CMK (cell line): ENCODE results near the gene TCF4.

Experiments used
- DNase-seq: peaks from one replicate; pipeline ENCODE4 v3.0.0-alpha.2; 2010; ENCODE audit warnings: low read depth

The TCF4 gene

DNA sequence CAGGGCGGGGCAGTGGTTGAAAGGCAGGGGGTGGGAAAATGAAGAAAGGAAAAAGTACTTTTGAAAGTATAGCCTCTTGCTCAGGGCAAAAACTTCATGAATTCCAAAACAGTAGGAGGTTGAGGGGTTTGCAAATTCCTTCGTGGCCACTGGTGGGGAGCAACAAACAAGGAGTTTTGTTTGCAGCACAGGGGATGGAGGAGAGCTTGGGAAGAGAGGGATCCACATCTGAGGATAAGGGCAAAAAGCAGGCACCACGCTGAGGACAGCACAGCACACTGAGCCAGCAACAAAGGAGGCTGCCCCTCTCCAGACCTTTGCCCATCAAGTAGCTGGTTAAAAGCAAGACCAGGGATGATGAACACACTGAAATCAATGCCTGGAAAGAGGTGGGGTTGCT is 148.9 kb downstream of the TCF4 start:
- no peak for DNase-seq

DNA sequence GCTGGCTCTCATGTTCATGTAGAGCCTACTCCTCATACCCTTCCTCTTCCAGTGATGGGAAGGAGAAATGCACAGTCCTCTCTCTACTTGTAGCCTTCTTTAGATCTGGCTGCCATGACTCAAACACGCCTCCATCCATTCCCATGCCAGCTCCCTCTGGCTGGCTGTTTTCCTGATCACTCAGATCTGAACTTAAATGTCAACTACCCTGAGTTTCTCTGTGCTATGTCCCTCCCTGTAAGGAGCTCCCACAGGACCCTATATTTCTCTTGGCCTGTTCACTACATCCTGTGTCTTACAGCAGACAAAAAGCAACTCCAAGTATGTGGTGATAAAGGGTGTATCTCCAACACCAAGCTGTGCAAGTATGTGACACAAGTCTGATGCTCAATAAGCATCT is 152.4 kb downstream of the TCF4 start:
- no peak for DNase-seq

DNA sequence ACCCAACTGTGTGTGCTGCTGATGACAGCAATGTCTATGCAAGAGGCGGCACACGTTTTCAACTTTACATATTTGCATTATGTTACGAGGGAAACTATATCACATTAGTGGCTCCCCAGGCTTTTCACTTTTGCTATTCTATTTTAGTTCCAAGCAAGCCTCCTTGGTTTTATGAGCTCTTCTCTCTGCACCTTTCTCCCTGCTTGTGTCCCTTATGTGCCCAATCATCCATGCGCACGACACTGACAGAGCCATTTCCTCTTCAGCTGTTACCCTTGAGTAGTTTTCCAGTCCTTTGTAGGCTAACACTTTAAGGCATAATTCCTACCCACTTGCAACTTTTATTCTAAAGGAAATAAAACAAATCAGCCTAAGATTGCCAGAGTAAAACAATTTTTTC is 154.3 kb downstream of the TCF4 start:
- DNase-seq, result no peak

DNA sequence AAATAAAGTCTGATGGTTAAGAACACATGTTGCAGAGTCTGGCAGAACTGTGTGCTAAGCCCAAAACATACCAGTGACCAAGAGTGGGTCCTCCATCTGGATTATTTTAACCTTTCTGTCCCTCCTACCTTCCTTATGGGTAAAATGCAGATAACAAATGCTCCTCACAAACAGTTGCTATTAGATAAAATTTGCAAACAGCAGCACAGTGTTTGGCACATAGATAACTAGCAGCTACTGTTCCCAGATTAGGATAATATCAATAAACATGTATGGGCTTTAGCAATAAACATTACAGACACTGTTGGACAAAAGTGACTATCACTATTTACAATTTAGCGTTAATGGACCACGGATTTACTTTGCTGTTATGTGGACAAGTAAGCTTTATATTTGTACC is 154.9 kb downstream of the TCF4 start:
- DNase-seq, result no peak

DNA sequence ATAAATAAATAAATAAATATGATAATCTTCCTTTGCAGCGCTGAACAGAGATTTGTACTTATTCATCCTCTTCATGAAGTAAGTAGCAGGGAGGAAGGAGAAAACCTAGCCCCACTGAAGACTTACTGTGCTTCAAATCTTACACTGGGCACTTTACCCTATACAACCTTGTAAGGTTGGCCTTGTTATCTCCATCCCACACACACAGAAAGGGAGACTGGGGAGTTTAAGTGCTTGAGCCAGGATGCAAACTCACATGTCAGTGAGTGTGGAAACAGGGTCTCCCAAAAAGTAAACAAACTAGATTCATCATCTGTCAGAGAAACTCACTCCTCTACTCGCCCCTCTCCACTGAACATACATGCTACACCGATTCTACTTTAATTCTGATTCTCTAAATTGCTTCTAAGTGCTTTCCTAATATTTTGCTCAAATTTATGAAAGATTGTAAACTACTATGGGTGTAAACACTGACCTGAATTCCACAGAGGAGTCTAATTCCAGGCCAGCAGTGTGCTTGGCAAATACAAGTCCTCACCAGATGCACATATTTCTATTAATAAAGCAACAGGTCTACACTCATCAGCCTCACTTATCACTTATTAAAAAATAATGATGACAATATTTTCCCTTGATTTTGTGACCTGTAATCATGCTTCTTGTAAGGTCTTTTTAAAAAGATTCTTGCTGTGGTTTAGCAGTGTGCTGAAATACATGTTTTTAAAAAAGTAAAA is 155.5 kb downstream of the TCF4 start:
- no peak for DNase-seq

DNA sequence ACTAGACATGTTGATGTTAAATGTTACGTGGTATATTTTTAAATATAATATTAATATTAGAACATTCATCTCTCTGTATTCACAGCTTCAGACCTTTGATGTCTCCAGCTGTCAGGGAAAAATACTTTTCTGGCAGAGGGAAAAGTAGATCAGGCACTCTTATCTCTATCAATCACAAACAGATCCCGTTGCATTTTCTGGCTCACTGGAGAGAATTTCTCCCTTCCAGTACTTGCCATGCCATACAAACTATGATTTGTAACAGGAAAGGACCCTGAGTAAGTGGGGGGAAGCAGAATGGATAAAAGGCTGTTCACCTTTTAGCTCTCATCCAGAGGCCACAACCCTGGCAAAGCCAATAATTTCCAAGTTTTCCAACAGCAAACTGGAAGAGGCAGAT is 158.0 kb downstream of the TCF4 start:
- DNase-seq, result no peak

DNA sequence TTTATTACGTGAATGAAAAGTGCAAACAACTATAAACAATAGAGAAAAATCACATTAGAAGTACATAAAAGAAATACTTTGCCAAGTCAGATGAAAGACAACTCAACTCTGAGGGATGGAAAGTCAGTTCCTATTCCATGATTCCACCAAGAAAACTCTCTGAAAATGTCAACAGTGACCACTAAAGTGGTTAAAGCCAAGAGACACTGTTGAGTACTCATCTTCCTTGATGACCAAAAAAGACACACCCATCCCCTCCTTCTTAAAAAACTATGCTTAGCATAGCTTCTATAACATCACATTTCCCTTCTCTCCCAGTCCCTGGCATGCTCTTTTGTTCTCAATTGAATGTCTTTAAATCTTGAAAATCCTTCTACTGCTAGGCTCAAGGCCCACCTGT is 160.0 kb downstream of the TCF4 start:
- no peak for DNase-seq

DNA sequence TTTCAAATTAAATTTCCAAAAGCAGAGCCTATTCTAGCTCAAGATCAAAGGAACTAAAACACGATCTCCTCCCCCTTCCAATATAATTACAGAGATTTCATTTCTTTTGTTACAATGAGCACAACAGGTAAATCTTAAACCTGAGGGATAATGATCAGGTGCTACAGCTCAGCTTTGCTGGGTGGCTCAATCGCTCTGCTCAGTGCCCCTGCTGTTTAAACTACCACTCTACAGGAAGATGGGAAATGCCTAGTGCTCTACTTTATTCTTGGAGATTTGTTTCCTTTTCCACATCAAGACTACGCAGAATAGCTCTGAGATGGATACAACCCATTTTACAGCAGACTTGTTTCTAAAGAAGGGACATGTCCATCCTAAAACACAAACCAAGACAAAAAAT is 162.3 kb downstream of the TCF4 start:
- DNase-seq, result no peak

DNA sequence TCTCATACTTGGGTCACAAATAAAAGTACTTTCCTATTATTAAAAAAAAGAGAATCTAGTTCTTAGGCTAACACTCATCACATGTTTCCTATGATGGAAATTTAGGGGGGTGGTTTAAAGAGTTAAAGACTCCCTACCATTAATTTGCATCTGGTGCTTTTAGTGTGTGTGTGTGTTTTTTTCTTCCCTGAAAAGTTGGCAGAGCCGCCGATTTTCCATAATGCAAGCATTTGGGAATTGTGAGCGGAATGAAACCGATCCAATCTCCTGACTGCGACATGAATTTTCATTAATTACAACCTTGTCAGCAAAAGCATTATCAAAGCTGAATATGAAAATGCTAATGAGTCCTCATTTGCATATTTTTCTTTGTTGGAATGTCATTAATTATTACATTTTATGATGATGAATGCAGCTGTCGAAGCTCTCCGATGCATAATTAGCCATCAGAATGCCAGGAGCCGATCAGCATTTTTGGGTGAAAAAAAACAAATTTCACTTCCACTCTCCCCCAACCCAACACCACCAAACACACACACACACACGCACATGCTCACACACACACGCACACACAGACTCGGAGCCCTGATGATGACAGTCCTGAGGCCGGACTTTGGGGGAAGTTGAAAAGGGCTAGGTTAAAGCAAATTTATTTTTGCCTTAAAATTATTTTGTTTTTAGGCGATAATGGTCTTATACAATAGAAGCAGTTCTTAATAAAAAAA is 165.4 kb downstream of the TCF4 start:
- DNase-seq, result no peak

DNA sequence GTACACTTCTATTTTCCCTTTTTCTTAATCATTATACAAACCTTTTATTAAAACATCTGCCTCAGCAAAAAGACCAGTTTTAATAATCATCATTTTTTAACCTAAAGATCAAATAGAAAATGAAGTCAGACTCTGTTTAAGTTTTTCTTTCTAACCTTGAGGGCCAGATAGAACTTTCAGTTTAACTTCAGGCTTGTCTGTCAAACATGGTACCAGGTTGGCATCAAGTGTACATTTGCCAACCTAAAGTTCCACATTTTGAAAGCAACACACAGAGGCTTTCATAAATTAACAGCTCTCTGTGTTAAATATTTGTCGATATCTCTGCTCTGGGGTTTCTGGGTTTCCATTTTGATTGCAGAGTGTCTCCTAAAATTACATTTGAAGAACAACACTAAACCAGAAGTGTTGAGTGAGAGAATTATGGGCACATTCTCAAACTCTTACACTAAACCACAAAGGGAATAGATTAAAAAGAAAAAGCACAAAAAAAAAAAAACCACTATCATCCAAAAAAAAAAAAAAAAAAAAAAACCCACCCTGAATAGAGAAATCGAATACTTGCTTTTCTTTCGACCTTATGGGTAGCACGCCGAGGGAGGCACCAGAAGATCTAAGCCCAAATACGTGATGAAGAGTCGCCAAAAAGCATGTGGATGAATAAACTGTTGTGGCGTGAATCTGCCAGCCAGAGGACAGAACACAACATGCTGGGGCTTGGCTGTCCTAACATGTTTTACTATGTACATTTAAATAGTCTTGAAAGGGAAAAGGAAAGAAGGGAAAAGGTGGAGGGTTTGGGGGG is 166.2 kb downstream of the TCF4 start:
- DNase-seq, result no peak

DNA sequence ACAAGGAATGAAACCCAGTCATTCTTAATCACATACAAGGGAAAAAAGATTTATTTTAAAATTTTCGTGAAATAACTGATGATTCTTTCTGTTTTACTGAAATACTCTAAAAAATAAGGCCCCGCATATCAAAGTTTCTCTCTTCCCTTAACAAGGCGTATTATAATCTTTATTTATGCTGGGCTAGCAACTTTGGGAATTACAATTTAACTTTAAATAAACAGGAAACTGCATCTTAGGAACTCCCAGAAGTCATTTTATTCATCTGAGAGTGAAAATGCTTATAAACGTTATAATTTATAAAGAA is 166.7 kb downstream of the TCF4 start:
- DNase-seq, result no peak

DNA sequence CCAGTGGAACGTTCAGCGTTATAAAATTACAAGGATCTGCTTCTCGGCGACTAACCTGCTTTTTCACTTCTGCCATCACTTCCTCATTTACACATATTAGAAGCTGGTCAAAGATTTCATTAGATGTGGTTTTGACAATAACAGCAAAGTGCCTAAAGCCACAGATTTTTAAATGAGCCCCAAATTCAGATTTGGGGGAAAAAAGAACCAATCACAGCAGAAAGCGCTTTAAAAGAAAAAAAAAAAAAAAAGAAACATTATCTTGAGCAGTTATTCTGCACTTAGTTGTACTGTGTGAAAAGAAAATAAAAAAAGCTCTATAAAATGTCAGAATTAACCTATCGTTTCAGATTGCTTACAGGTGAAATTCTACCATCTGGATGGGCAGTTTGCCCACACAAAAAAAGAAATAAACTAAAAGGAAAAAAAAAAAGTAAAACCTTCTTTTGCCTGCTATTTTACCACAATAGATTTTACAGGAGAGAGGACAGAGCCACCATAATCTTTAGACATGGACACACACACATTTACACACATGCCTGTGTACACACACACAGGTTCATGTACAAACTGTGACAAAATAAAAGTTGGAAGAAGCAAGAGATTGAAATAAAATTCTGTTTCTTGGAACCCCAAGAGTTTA is 167.2 kb downstream of the TCF4 start:
- no peak for DNase-seq

DNA sequence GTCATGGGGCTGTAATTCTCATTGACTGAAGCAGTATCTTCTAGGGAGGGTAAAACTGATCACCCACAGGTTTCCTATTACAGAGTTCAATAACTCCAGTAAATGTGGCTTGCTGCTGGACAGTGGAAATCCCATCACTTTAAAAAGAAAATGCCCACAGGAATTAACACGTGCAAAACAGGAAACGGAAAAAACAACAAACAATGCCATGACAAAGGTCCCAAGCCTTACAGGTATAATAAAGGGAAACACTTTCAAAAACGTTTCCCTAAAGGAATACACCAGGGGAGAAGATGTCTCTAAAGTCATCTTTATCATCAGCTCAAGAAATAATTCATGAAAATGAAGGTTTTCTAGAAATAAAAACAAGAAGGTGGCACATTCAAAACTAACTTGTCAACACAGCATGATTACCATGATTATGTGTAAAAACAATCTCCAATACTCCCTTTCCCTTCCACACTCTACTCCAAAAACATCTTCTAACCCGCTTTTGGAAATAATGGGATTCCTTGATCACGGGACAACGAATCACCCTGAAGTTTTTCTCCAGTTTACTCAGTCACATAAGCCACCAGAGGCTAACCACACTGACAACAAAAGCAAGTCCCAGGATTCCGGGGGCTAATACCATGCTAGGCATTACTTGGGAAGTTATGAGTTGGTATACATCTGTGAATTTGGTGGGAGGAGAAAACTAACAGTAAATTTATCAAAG is 167.9 kb downstream of the TCF4 start:
- no peak for DNase-seq

DNA sequence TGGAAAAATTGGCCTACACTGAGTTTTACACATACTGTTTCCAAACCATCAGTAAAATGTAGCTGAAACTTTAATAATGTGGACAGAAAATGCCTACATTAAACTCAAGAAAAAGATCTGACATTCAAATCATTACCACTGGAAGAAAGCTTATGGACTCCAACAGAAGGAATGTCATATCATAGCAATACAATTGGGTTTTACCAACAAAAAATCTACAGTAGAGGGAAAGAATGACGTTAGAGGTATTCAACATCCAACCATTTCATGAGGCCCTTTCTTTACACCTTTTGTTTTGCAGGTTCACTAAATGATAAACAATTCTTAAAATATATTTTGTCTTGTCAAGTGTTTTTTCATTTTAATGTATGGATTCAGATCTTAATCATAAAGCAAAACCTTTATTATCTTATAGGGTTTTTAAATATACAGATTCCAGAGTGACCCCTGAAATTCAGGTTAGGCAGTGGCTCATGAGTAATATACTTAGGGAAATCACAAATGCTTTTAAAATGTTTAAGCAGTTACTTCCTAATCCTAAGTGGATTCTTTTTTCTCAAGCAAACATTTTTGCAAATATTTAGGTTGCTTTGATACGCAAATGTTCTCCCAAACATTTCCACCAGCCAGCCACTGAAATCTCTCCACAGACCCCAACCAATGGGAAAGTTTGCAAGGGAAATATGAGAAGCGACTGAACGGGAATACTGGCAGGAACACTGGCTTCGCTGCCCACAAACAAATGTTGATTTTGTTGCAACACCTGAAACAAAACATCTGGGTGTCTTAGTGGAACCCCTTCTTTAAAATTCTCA is 168.7 kb downstream of the TCF4 start:
- DNase-seq, result no peak

DNA sequence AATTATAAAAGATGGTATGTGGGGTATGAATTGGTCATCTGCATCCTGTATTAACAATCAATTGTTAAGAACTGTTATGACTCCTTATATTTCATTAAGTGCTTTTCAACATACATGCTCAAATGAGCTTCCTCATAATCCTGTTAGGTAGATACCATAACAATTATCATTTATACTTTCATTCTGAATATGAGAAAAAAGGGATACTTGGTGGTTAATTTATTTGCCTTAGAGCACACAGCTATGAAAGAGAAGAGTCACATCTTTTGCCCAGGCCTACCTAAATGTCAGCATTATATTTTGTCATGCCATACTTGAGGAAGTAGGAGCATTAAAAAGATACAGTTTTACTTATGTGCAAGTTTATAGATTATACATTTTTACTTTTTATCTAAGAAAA is 169.6 kb downstream of the TCF4 start:
- no peak for DNase-seq

DNA sequence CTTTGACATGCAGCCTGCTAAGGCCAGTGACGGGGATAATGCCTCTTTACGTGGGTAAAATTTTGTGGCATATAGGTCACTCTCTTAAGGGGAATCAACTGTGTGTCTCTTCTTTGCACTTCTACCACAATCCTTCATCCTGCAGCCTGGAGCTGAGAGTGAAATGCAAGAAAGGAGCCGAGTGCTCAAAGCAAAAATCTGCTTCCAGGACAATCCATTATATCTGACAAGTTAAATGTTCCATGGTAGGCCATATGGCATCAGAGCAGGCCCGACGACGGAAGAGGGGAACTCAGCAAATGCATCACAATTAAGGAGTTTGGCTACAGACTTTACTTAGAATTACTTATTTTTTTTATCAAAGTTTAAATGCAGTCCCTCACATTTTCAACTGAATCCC is 171.2 kb downstream of the TCF4 start:
- DNase-seq, result no peak

DNA sequence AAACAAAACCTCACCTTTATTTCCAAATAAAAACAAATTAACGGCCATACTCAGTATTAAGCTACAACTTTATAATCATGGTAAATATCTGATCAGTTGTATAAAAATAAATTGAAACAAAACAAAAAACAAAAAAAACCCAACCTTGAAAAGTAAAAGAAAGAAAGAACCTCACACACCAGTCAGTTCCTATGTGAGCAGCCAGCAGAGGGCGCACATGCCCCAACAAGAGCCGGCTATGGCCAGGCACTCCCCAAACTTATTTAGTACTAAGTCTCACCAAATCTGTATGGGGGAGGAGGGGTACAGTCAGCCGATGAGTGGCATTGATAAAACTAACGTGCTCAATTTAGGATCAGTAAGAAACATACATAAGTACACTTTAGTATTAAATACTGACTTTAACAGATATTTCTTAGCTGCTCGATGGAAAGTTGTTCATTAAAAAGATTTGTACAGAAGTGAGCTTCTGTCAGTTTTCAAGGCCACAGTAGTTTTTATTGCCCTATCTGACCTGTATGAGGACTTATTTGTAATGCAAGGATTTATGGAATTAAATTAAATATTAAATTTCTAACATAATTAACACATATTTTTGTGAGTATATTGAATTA is 172.6 kb downstream of the TCF4 start:
- DNase-seq, result peak; percentile 59

DNA sequence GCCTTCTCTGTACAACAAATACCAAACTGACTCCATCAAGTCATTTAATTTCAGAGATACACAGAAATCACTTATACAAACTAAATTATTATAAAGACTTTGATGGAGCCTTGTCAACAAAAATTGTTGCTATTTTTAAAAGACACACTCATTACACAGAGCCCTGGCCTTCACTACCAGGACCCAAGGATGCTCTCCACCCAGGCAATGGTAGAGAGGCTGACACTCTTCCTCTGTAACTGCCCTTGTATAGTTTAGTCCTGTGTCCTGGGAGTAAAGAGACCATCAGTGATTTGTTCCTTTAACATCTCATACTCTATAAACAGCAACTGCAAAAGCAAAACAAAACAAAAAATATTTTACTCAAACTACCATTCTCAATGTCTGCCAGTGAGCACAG is 173.5 kb downstream of the TCF4 start:
- DNase-seq, result no peak

DNA sequence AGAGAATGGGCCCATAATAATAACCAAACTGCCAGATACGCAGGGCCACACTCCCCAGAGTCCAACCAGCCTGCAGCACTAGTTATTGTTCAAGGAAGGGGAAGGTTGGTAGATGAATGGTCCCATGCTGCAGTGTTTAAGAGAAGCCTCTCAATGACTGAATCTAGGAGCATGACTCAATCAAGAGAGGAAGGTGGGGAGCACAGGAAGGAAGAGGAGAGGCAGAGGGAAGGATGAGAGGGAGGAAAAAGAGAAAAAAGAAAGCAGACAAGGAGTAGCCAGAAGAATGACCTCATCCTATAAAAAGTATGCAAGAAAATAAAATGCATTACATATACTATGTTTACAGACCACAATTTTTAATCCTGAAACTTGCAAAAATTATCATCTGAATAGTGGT is 174.5 kb downstream of the TCF4 start:
- DNase-seq, result no peak

DNA sequence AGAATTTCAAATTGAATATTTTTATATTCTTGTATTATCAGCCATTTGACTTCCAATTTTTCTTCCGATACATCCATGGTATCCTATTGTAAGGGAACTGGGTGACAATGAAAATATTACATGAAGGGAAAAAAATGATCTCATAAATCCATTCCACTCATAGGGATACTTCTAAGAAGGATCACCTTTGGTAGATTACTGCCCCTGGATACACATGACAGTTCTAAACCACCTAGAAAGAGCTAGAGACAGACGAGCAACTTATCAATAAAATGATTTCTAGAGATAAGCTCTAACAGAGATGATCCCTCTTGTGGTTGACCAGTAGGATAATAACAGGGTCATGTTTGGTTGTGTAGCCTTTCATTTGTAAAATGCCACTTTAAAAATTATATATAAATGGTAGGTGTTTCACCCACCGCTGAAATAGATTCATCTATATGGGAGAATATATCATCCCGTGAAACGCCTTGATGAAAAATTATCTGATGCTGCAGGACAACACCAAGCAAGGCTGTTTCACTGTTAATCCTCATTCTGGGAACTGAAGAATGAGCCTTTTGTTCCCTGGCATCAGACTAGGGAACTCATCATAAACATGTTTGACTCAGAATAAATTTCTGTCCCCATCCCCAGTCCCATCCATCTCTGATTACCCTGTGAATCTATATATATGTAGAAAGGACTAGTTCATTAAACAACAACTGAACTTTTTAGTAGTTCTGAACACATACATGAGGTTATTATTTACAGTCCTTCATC is 180.0 kb downstream of the TCF4 start:
- DNase-seq, result no peak
